ENCODE measurements around the gene SYK.

SYK gene

GRCh38 chr9:90893706-90894105, 92.1 kb downstream of the SYK start:
- TF ChIP-seq CTCF (IDR thresholded peaks at IDR 0.05; ENCODE audit: low read depth, low read length, missing control alignments) = no peak
- no peak overlapping the region for H3K27ac ChIP-seq
- in situ Hi-C loops (cut with HindIII; ENCODE audit: low pct_ligation_motif_present, low sequenced_read_pairs) = no loop called here
- no peak overlapping the region for H3K4me3 ChIP-seq (ENCODE audit: low read depth, low read length)
- DNase-seq = no peak
- no peaks in the 10 kb centered on the region for H3K36me3 ChIP-seq (replicated peaks)
- H3K27me3 ChIP-seq (replicated peaks) = no peaks in the 10 kb centered on the region

GRCh38 chr9:90894986-90895687, 93.5 kb downstream of the SYK start:
- no peak for DNase-seq
- no peaks in the 10 kb centered on the region for H3K27me3 ChIP-seq (replicated peaks)
- in situ Hi-C loops (cut with HindIII; ENCODE audit: low pct_ligation_motif_present, low sequenced_read_pairs) = no loop called here
- H3K27ac ChIP-seq = no peak overlapping the region
- TF ChIP-seq CTCF (IDR thresholded peaks at IDR 0.05; ENCODE audit: low read depth, low read length, missing control alignments) = peak; percentile 74
- H3K36me3 ChIP-seq (replicated peaks) = no peaks in the 10 kb centered on the region
- no peak overlapping the region for H3K4me3 ChIP-seq (ENCODE audit: low read depth, low read length)

GRCh38 chr9:90895786-90896185, 94.2 kb downstream of the SYK start:
- no peak for TF ChIP-seq CTCF (IDR thresholded peaks at IDR 0.05; ENCODE audit: low read depth, low read length, missing control alignments)
- Histone ChIP-seq H3K27me3 (replicated peaks) (no peaks in the 10 kb centered on the region), H3K36me3 (replicated peaks) (no peaks in the 10 kb centered on the region), H3K27ac (no peak overlapping the region), H3K4me3 (ENCODE audit: low read depth, low read length) (no peak overlapping the region)
- no peak for DNase-seq
- in situ Hi-C loops (cut with HindIII; ENCODE audit: low pct_ligation_motif_present, low sequenced_read_pairs) = no loop called here

GRCh38 chr9:90896231-90896630, 94.6 kb downstream of the SYK start:
- H3K27ac ChIP-seq = no peak overlapping the region
- no peak overlapping the region for H3K4me3 ChIP-seq (ENCODE audit: low read depth, low read length)
- no peaks in the 10 kb centered on the region for H3K36me3 ChIP-seq (replicated peaks)
- no peak for DNase-seq
- no peaks in the 10 kb centered on the region for H3K27me3 ChIP-seq (replicated peaks)
- no peak for TF ChIP-seq CTCF (IDR thresholded peaks at IDR 0.05; ENCODE audit: low read depth, low read length, missing control alignments)
- in situ Hi-C loops (cut with HindIII; ENCODE audit: low pct_ligation_motif_present, low sequenced_read_pairs) = no loop called here

- Histone ChIP-seq H3K27ac (no peak overlapping the region), H3K4me3 (ENCODE audit: low read depth, low read length) (no peak overlapping the region), H3K36me3 (replicated peaks) (no peaks in the 10 kb centered on the region), H3K27me3 (replicated peaks) (no peaks in the 10 kb centered on the region)
- in situ Hi-C loops (cut with HindIII; ENCODE audit: low pct_ligation_motif_present, low sequenced_read_pairs) = no loop called here
- peak; percentile 57 for TF ChIP-seq CTCF (IDR thresholded peaks at IDR 0.05; ENCODE audit: low read depth, low read length, missing control alignments)
- DNase-seq = no peak
These were observed 96.6 kb downstream of the SYK start for GRCh38 chr9:90898228-90898627.

GRCh38 chr9:90899287-90899686, 97.7 kb downstream of the SYK start:
- no peak for DNase-seq
- Histone ChIP-seq H3K4me3 (ENCODE audit: low read depth, low read length) (no peak overlapping the region), H3K36me3 (replicated peaks) (no peaks in the 10 kb centered on the region), H3K27ac (no peak overlapping the region), H3K27me3 (replicated peaks) (no peaks in the 10 kb centered on the region)
- in situ Hi-C loops (cut with HindIII; ENCODE audit: low pct_ligation_motif_present, low sequenced_read_pairs) = no loop called here
- no peak for TF ChIP-seq CTCF (IDR thresholded peaks at IDR 0.05; ENCODE audit: low read depth, low read length, missing control alignments)

Data from brain microvascular endothelial cell (primary cell).